Panc1 (cell line): ENCODE data around the gene G0S2. TPM values are rescaled to one million over a fixed set of nuclear protein-coding genes. Genes with fewer than 3 reads are reported as not detected.

ENCODE experiments used
- ATAC-seq: fragments of 200-7000 bp; cut with Tn5 transposase; 2 replicates; pipeline ENCODE4 v1.9.1; 2020; ENCODE audit warnings: mild to moderate bottlenecking, moderate library complexity
- BruUV-seq: library from RNA; stranded (reverse); fragments of 400-500 nt; replicated peaks from 2 replicates; lab custom pipeline; 2021; lab: Mats Ljungman, UMichigan
- CTCF ChIA-PET: fragments of 300-600 bp; sonication (Branson Sonifier 250); formaldehyde crosslinking; loops from one replicate; lab custom pipeline; 2022; ENCODE audit warnings: antibody characterized with exemption; lab: Charles Lee
- POLR2A ChIA-PET: fragments of 300-600 bp; sonication (Branson Sonifier 250); formaldehyde crosslinking; loops from one replicate; lab custom pipeline; 2022; ENCODE audit warnings: antibody characterized with exemption; lab: Charles Lee
- DNase-seq: peaks from one replicate; pipeline ENCODE4 v3.0.0-alpha.2; 2010; ENCODE audit warnings: low read depth, low spot score
- H3K27ac ChIP-seq: 2 replicates; pipeline ENCODE4 v1.5.1; 2011; ENCODE audit warnings: mild to moderate bottlenecking, low read length, inconsistent platforms
- H3K27me3 ChIP-seq: fragments of 200-500 bp; sonication (Bioruptor generic); 2 replicates; pipeline ENCODE4 v1.6.0; 2014; ENCODE audit warnings: low read length, inconsistent platforms; ENCODE audit not compliant: control insufficient read depth, insufficient read depth
- H3K36me3 ChIP-seq: fragments of 200-500 bp; sonication (Bioruptor generic); 2 replicates; pipeline ENCODE4 v1.5.1; 2014; ENCODE audit warnings: inconsistent platforms, mild to moderate bottlenecking, low read length, moderate library complexity; ENCODE audit not compliant: control insufficient read depth, insufficient read depth
- H3K4me1 ChIP-seq: 2 replicates; pipeline ENCODE4 v1.5.1; 2011; ENCODE audit warnings: inconsistent platforms, mild to moderate bottlenecking, low read length, moderate library complexity; ENCODE audit not compliant: control insufficient read depth, insufficient read depth
- H3K4me3 ChIP-seq, 2 experiments: 2 replicates each; pipeline ENCODE4 v1.5.1; 2011 to 2012; ENCODE audit warnings: low read depth in 2 of 2, low read length in 2 of 2, mild to moderate bottlenecking in 2 of 2, inconsistent platforms in 1 of 2, moderate library complexity in 1 of 2
- H3K9me3 ChIP-seq: fragments of 200-500 bp; sonication (Bioruptor generic); 2 replicates; pipeline ENCODE4 v1.5.1; 2014; ENCODE audit warnings: low read depth, mild to moderate bottlenecking, inconsistent platforms, low read length, moderate library complexity; ENCODE audit not compliant: control insufficient read depth, insufficient read depth
- POLR2AphosphoS5 ChIP-seq: IDR thresholded peaks from 2 replicates; pipeline ENCODE4 v1.6.1; 2012; ENCODE audit warnings: mild to moderate bottlenecking, low read depth, low read length, moderate library complexity
- SIN3A ChIP-seq: IDR thresholded peaks from 2 replicates; pipeline ENCODE4 v1.6.1; 2012; ENCODE audit warnings: low read depth, mild to moderate bottlenecking, low read length, moderate library complexity, borderline replicate concordance; ENCODE audit not compliant: insufficient read depth
- TCF7L2 ChIP-seq: IDR thresholded peaks from 2 replicates; pipeline ENCODE4 v1.6.1; 2011; ENCODE audit warnings: mild to moderate bottlenecking, low read depth, low read length, inconsistent platforms
- in situ Hi-C: cut with HindIII; loops from 2 replicates; pipeline ENCODE4 v1.10.0; 2016; ENCODE audit warnings: low sequenced_read_pairs, low pct_unique_long_range_greater_than_20kb
- intact Hi-C: fragments of 100-400 bp; cut with micrococcal nuclease; formaldehyde crosslinking; loops from one replicate; pipeline ENCODE4 v1.10.0; 2022; ENCODE audit not compliant: unreplicated experiment
- total RNA-seq: library from RNA; stranded (reverse); gene quantifications from one replicate; pipeline ENCODE4 v1.2.1, GENCODE V29; 2021; ENCODE audit not compliant: unreplicated experiment
- TF ChIP-seq, protein P1 (sequence below): fragments of 450-650 bp; IDR thresholded peaks from 2 replicates; pipeline ENCODE4 v1.5.1; 2017; ENCODE audit warnings: mild to moderate bottlenecking
- TF ChIP-seq, protein P2 (sequence below), 2 experiments: IDR thresholded peaks; 2 replicates each; pipeline ENCODE4 v1.6.1; 2011 to 2012; ENCODE audit warnings: low read depth in 2 of 2, control low read depth in 1 of 2, low read length in 1 of 2, mild to moderate bottlenecking in 1 of 2, moderate library complexity in 1 of 2; ENCODE audit not compliant: insufficient read depth in 1 of 2

The G0S2 gene
- total RNA-seq, 1 experiment from 2014 or later, result 2.5 TPM

DNA sequence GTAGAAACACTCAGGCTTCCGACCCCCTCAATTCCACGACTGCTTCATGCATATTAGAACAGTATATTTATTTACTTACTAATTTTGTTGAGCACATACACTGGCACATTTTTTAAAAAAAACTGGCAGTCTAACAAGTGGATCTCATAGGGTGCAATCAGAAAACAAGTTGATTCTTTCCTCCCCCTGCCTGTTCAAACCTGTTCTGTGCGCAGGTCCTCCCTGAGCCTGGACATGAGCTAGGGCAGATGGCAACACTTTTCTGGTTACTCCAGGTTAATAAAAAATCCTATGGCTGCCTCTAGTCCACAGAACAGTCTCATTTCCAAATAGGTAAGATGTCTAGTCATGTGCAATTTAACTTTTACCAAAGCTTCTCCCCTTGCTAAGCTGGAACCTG is 48.1 kb downstream of the G0S2 start:
- in situ Hi-C loops (no loop called here), intact Hi-C loops (no loop called here)
- Histone ChIP-seq H3K9me3 (no peaks in the 10 kb centered on the region), H3K27ac (no peak overlapping the region), H3K36me3 (no peaks in the 10 kb centered on the region), H3K4me3 (no peak overlapping the region), H3K4me1 (no peaks in the 10 kb centered on the region), H3K27me3 (no peaks in the 10 kb centered on the region)
- BruUV-seq, result no TSS peak
- no peak for DNase-seq
- ChIA-PET CTCF (no interaction called here), POLR2A (interaction anchor here (0.6 kb wide), 1 partner anchor 38 kb away, joined by 3 read pairs; no protein-coding TSS in a partner anchor)
- ATAC-seq, result no peak
- no peak for TF ChIP-seq TCF7L2
- no peak for TF ChIP-seq POLR2AphosphoS5
- no peak for TF ChIP-seq SIN3A
- TF ChIP-seq, protein P1, sequence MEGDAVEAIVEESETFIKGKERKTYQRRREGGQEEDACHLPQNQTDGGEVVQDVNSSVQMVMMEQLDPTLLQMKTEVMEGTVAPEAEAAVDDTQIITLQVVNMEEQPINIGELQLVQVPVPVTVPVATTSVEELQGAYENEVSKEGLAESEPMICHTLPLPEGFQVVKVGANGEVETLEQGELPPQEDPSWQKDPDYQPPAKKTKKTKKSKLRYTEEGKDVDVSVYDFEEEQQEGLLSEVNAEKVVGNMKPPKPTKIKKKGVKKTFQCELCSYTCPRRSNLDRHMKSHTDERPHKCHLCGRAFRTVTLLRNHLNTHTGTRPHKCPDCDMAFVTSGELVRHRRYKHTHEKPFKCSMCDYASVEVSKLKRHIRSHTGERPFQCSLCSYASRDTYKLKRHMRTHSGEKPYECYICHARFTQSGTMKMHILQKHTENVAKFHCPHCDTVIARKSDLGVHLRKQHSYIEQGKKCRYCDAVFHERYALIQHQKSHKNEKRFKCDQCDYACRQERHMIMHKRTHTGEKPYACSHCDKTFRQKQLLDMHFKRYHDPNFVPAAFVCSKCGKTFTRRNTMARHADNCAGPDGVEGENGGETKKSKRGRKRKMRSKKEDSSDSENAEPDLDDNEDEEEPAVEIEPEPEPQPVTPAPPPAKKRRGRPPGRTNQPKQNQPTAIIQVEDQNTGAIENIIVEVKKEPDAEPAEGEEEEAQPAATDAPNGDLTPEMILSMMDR, result no peak
- TF ChIP-seq, protein P2, sequence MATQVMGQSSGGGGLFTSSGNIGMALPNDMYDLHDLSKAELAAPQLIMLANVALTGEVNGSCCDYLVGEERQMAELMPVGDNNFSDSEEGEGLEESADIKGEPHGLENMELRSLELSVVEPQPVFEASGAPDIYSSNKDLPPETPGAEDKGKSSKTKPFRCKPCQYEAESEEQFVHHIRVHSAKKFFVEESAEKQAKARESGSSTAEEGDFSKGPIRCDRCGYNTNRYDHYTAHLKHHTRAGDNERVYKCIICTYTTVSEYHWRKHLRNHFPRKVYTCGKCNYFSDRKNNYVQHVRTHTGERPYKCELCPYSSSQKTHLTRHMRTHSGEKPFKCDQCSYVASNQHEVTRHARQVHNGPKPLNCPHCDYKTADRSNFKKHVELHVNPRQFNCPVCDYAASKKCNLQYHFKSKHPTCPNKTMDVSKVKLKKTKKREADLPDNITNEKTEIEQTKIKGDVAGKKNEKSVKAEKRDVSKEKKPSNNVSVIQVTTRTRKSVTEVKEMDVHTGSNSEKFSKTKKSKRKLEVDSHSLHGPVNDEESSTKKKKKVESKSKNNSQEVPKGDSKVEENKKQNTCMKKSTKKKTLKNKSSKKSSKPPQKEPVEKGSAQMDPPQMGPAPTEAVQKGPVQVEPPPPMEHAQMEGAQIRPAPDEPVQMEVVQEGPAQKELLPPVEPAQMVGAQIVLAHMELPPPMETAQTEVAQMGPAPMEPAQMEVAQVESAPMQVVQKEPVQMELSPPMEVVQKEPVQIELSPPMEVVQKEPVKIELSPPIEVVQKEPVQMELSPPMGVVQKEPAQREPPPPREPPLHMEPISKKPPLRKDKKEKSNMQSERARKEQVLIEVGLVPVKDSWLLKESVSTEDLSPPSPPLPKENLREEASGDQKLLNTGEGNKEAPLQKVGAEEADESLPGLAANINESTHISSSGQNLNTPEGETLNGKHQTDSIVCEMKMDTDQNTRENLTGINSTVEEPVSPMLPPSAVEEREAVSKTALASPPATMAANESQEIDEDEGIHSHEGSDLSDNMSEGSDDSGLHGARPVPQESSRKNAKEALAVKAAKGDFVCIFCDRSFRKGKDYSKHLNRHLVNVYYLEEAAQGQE (IDR thresholded peaks at IDR 0.05; ENCODE audit: insufficient read depth in 1 of 2, low read depth in 2 of 2, low read length in 1 of 2), result no peak

DNA sequence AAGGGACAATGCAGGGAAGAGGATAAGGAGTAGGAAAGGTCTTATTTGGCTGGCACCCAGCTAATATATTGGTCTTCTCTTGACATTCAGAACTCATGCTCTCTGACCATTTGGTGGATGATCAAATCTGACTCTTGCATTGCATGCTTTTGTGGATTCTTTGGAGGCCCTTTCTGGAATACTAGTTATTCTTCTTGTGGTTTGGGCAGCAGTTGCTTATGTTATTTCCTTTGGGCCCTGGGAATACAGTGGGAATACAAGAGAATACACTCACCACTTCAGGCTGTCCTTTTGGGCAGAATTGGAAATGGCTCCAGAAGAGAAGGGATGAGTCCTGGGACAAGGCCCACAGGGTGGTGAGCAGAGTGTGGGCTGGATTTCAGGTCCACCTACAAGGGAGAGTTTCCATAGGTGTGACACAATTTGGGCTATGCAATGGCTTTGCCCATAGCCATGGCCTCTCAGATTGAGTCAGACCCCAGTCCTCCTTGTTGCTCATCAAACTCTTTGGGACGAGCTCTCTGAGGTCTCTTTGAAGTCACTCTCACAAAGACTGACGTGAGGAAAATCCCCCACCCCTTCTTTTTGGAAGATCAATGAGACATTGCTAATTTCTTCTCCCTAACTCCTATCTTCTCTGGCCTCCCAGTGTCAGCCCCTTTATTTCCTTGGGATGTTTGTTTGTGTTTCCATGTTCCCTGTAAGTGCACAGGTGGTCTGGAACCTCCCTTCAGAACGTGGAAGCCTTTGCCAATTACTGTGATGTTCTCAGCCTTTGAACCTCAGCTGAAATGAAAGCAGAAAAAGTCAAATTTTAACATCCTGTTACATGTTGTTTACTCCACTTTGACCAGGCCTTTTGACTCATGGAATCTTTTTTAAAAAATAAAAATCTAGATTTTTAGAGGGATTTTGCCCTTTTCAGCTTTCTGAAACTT is 48.8 kb downstream of the G0S2 start:
- BruUV-seq, result no TSS peak
- in situ Hi-C loops, result no loop called here
- POLR2A ChIA-PET, result interaction anchor here (0.6 kb wide), 1 partner anchor 38 kb away, joined by 3 read pairs; no protein-coding TSS in a partner anchor

More for the DNA sequence above, 48.8 kb downstream of the G0S2 start:
- Histone ChIP-seq H3K27ac (no peak overlapping the region), H3K4me1 (no peaks in the 10 kb centered on the region), H3K9me3 (no peaks in the 10 kb centered on the region), H3K27me3 (no peaks in the 10 kb centered on the region), H3K36me3 (no peaks in the 10 kb centered on the region), H3K4me3 (no peak overlapping the region)
- DNase-seq (no peak), ATAC-seq (no peak)
- intact Hi-C loops, result no loop called here
- TF ChIP-seq SIN3A, result no peak
- CTCF ChIA-PET, result no interaction called here

Other genes with a start within 250 kb of the G0S2 start
- not detected for gene CAMK1G, start 91.7 kb upstream of the G0S2 start, total RNA-seq
- 0.85 TPM for gene LAMB3, start 23.0 kb upstream of the G0S2 start, total RNA-seq
- not detected for gene HSD11B1, start 29.4 kb downstream of the G0S2 start, total RNA-seq
- 0.67 TPM for gene TRAF3IP3, start 80.6 kb downstream of the G0S2 start, total RNA-seq
- gene C1orf74, start 109.1 kb downstream of the G0S2 start, total RNA-seq, result 1.7 TPM
- 0.64 TPM for gene IRF6, start 130.7 kb downstream of the G0S2 start, total RNA-seq
- 9.5 TPM for gene UTP25, start 152.6 kb downstream of the G0S2 start, total RNA-seq